Memory B cell (primary cell): Measurements from ENCODE around the gene ATG7.

Experiments used
- ATAC-seq: fragments of 150-1000 bp; cut with Tn5 transposase; 2 replicates; pipeline ENCODE4 v1.10.0; 2021; ENCODE audit warnings: low read depth, mild to moderate bottlenecking, moderate library complexity
- DNase-seq, 2 donors: peaks; one replicate each; pipeline ENCODE4 v3.0.0; 2022; ENCODE audit warnings: low spot score in 2 of 2
- H3K27ac Mint-ChIP-seq: one replicate; pipeline ENCODE4 v1.8.0; 2022; ENCODE audit warnings: mild to moderate bottlenecking, moderate library complexity, mixed read lengths
- H3K27me3 Mint-ChIP-seq: one replicate; pipeline ENCODE4 v1.8.0; 2022; ENCODE audit warnings: mixed read lengths
- H3K36me3 Mint-ChIP-seq: one replicate; pipeline ENCODE4 v1.8.0; 2022; ENCODE audit warnings: mild to moderate bottlenecking, mixed read lengths
- H3K4me1 Mint-ChIP-seq: one replicate; pipeline ENCODE4 v1.8.0; 2022; ENCODE audit warnings: mixed read lengths
- H3K4me3 Mint-ChIP-seq: one replicate; pipeline ENCODE4 v1.8.0; 2022; ENCODE audit warnings: mild to moderate bottlenecking, moderate library complexity, mixed read lengths
- H3K9me3 Mint-ChIP-seq: one replicate; pipeline ENCODE4 v1.8.0; 2022; ENCODE audit warnings: mixed read lengths

The ATG7 gene

GRCh38 chr3:11534011-11534792 lies 262.0 kb downstream of the ATG7 start:
- no peak overlapping the region for H3K27ac Mint-ChIP-seq
- DNase-seq (no peak), ATAC-seq (no peak)
- no peak overlapping the region for H3K4me3 Mint-ChIP-seq
- H3K27me3 Mint-ChIP-seq = no peaks in the 10 kb centered on the region
- H3K9me3 Mint-ChIP-seq = no peaks in the 10 kb centered on the region
- peaks cover 7% of the 10 kb centered on the region for H3K4me1 Mint-ChIP-seq
- peaks cover 10% of the 10 kb centered on the region for H3K36me3 Mint-ChIP-seq

DNA sequence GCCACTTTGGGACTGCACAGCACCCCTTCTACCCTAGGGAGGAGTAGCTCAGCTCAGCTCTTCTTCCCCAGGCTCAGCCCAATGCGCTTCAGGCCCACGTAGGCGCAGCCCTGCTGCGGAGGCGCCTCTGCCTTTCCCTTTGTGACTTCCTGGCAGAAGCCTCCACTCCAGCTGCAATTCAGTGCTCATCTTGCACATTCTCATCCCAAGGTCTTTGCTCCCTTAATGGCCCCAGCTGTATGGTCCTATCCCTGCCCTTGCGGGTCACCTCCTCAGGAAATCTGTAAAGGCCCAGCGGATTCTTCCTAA lies 262.6 kb downstream of the ATG7 start:
- Mint-ChIP-seq H3K4me3 (no peak overlapping the region), H3K27ac (peak overlapping the region; percentile 45), H3K36me3 (peaks cover 12% of the 10 kb centered on the region), H3K27me3 (no peaks in the 10 kb centered on the region), H3K9me3 (no peaks in the 10 kb centered on the region), H3K4me1 (peaks cover 7% of the 10 kb centered on the region)
- DNase-seq = no peak
- no peak for ATAC-seq

GRCh38 chr3:11535243-11535960 lies 263.2 kb downstream of the ATG7 start:
- Mint-ChIP-seq H3K9me3 (no peaks in the 10 kb centered on the region), H3K4me3 (no peak overlapping the region), H3K27ac (peak overlapping the region; percentile 45), H3K4me1 (peaks cover 7% of the 10 kb centered on the region), H3K36me3 (peaks cover 12% of the 10 kb centered on the region), H3K27me3 (no peaks in the 10 kb centered on the region)
- ATAC-seq (no peak), DNase-seq (no peak)

DNA sequence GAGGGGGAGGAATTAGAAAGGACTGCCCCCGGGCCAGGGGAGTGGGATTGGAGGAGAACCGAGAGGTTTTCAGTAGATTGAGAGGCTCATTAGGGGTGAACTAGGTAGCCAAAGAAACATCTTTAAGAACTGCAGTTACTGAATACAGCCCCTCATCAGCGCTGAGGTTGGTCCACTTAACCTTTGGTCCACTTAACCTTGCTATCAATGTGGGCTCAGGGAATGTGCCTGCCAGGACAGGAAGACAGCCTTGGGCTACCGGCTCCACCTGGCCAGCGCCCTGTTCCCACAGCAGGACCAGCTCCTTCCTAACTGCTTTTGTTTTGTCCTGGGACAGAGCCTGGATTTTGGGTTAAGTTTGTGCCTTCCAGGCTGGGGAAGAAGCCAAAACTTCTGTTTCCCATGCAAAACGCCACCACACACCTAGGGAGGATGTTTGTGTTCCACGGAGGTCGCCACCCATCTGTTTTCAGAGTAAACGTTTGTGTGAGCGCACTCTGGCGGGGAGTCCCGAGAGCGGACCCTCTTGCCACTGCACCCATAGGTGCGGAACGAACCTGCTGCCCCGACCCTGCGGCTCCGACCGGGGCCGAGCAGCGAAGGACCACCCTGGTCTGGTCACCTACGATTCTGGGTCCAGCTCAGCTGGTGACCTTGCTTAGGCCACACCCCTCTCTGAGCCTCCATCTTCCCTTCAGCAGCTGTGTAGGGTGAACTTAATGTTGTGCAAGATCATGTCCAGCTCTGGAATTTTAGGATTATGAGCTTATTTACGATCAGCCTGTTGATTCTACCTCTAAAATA lies 264.1 kb downstream of the ATG7 start:
- no peaks in the 10 kb centered on the region for H3K27me3 Mint-ChIP-seq
- no peaks in the 10 kb centered on the region for H3K9me3 Mint-ChIP-seq
- peaks cover 12% of the 10 kb centered on the region for H3K36me3 Mint-ChIP-seq
- DNase-seq (no peak), ATAC-seq (no peak)
- no peak overlapping the region for H3K4me3 Mint-ChIP-seq
- H3K27ac Mint-ChIP-seq = no peak overlapping the region
- H3K4me1 Mint-ChIP-seq = peaks cover 7% of the 10 kb centered on the region

DNA sequence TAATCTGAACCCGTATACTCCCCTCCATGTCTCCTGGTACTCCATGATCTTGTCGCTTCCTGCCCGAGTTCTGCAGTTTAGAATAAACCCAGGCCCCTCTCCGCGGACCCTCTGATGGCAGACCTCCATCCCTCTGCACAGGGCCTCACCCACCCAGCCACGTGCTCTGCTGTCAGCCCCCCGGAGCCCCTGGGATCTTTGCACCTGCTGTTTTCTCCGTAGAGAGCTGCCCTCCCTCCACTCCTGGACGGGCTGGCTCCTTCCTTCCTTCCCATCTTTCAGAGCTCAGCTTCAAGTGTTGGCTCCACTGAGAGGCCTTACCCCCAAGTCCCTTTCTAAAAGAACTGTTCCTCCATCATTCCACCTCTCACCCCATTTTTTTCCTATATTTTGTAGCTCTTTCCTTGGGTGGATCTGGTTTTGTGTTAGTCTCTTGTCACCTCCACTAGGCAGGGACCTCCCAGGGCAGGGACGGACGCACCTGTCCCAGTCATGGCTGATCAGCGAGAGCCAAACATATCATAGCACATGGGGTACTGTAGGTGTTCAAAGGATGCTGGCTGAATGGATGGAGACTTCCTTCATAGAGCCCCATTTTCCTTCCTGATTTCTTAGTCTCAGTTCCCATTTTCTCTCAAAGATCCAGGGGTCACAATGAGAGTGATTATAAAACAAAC lies 264.9 kb downstream of the ATG7 start:
- no peaks in the 10 kb centered on the region for H3K9me3 Mint-ChIP-seq
- peaks cover 13% of the 10 kb centered on the region for H3K36me3 Mint-ChIP-seq
- H3K27ac Mint-ChIP-seq = no peak overlapping the region
- no peak for DNase-seq
- H3K27me3 Mint-ChIP-seq = no peaks in the 10 kb centered on the region
- no peak for ATAC-seq
- no peak overlapping the region for H3K4me3 Mint-ChIP-seq
- peaks cover 7% of the 10 kb centered on the region for H3K4me1 Mint-ChIP-seq

GRCh38 chr3:11538581-11538980 lies 266.4 kb downstream of the ATG7 start:
- H3K36me3 Mint-ChIP-seq = peaks cover 12% of the 10 kb centered on the region
- H3K27ac Mint-ChIP-seq = no peak overlapping the region
- no peaks in the 10 kb centered on the region for H3K9me3 Mint-ChIP-seq
- peaks cover 7% of the 10 kb centered on the region for H3K4me1 Mint-ChIP-seq
- H3K4me3 Mint-ChIP-seq = no peak overlapping the region
- ATAC-seq = no peak
- no peaks in the 10 kb centered on the region for H3K27me3 Mint-ChIP-seq
- DNase-seq = no peak

GRCh38 chr3:11539218-11539617 lies 267.0 kb downstream of the ATG7 start:
- H3K9me3 Mint-ChIP-seq = no peaks in the 10 kb centered on the region
- H3K4me3 Mint-ChIP-seq = no peak overlapping the region
- peaks cover 7% of the 10 kb centered on the region for H3K4me1 Mint-ChIP-seq
- H3K36me3 Mint-ChIP-seq = peaks cover 12% of the 10 kb centered on the region
- no peak for DNase-seq
- H3K27ac Mint-ChIP-seq = no peak overlapping the region
- no peak for ATAC-seq
- no peaks in the 10 kb centered on the region for H3K27me3 Mint-ChIP-seq

GRCh38 chr3:11539677-11540076 lies 267.5 kb downstream of the ATG7 start:
- Mint-ChIP-seq H3K4me1 (peaks cover 7% of the 10 kb centered on the region), H3K4me3 (no peak overlapping the region), H3K27ac (no peak overlapping the region), H3K27me3 (no peaks in the 10 kb centered on the region), H3K36me3 (peaks cover 12% of the 10 kb centered on the region), H3K9me3 (no peaks in the 10 kb centered on the region)
- no peak for ATAC-seq
- DNase-seq = no peak

- no peak for DNase-seq
- no peak overlapping the region for H3K27ac Mint-ChIP-seq
- H3K4me1 Mint-ChIP-seq = peaks cover 7% of the 10 kb centered on the region
- no peak overlapping the region for H3K4me3 Mint-ChIP-seq
- no peak for ATAC-seq
- peaks cover 12% of the 10 kb centered on the region for H3K36me3 Mint-ChIP-seq
- no peaks in the 10 kb centered on the region for H3K27me3 Mint-ChIP-seq
- no peaks in the 10 kb centered on the region for H3K9me3 Mint-ChIP-seq
These were observed 269.4 kb downstream of the ATG7 start for GRCh38 chr3:11541321-11542303.

DNA sequence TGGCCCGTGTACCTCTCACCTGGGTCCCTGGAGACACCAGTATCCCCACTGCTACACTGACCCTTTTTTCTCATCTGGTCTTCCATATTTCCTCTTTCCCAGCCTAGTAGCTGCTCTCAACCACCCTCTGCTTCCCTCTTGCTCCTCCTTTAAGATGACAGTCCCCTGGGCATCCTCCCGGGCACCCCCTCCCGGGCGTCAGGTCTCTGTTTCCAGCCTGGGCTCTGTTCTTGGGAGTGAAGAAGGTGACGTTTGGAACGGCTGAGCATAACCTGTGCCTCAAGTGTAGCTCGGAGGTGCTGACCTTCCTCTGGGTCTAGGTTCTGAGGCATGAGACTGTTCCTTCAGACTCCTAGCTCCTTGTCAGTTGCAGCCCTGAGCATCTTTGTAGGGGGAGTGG lies 270.4 kb downstream of the ATG7 start:
- H3K4me1 Mint-ChIP-seq = peaks cover under 1% of the 10 kb centered on the region
- DNase-seq (no peak), ATAC-seq (no peak)
- no peak overlapping the region for H3K27ac Mint-ChIP-seq
- no peaks in the 10 kb centered on the region for H3K9me3 Mint-ChIP-seq
- no peak overlapping the region for H3K4me3 Mint-ChIP-seq
- H3K36me3 Mint-ChIP-seq = peaks cover 10% of the 10 kb centered on the region
- no peaks in the 10 kb centered on the region for H3K27me3 Mint-ChIP-seq

GRCh38 chr3:11543141-11543947 lies 271.1 kb downstream of the ATG7 start:
- ATAC-seq (no peak), DNase-seq (no peak)
- no peak overlapping the region for H3K4me3 Mint-ChIP-seq
- peaks cover 11% of the 10 kb centered on the region for H3K36me3 Mint-ChIP-seq
- H3K27me3 Mint-ChIP-seq = no peaks in the 10 kb centered on the region
- H3K9me3 Mint-ChIP-seq = no peaks in the 10 kb centered on the region
- no peaks in the 10 kb centered on the region for H3K4me1 Mint-ChIP-seq
- no peak overlapping the region for H3K27ac Mint-ChIP-seq

GRCh38 chr3:11543948-11544387 lies 271.8 kb downstream of the ATG7 start:
- Mint-ChIP-seq H3K4me1 (peaks cover 2% of the 10 kb centered on the region), H3K27ac (no peak overlapping the region), H3K36me3 (peaks cover 12% of the 10 kb centered on the region), H3K27me3 (no peaks in the 10 kb centered on the region), H3K4me3 (no peak overlapping the region), H3K9me3 (no peaks in the 10 kb centered on the region)
- DNase-seq (no peak), ATAC-seq (no peak)
